Stimulated activated CD4-positive, alpha-beta T cell treated with anti-CD3 and anti-CD28 coated beads, Interleukin-12 subunit alpha, Interleukin-12 subunit beta, amount 100 ng/mL, for 48 hours (primary cell): ENCODE measurements around the gene TPST1.
"Not testable (repeated sequence)": the region's sequence is repeated elsewhere in the genome, so short reads cannot be mapped to it uniquely, and the experiment has no call there.

ENCODE experiments used
- DNase-seq, 3 donors: peaks; one replicate each; pipeline ENCODE4 v3.0.0-alpha.2; 2020; ENCODE audit warnings: low read depth in 2 of 3, low spot score in 1 of 3

The TPST1 gene

GRCh38 chr7:66324985-66325384, 119.9 kb downstream of the TPST1 start:
- DNase-seq = not testable (repeated sequence)

GRCh38 chr7:66326501-66327215, 121.5 kb downstream of the TPST1 start:
- no peak for DNase-seq

GRCh38 chr7:66330961-66331360, 125.8 kb downstream of the TPST1 start:
- DNase-seq = no peak

- DNase-seq = no peak
Measured at GRCh38 chr7:66331883-66332282, 126.7 kb downstream of the TPST1 start.

- DNase-seq = no peak
Measured at GRCh38 chr7:66333443-66333842, 128.3 kb downstream of the TPST1 start.

GRCh38 chr7:66335318-66335717, 130.2 kb downstream of the TPST1 start:
- no peak for DNase-seq

GRCh38 chr7:66336760-66337159, 131.6 kb downstream of the TPST1 start:
- no peak for DNase-seq

- no peak for DNase-seq
Measured at GRCh38 chr7:66339141-66339540, 134.0 kb downstream of the TPST1 start.

- DNase-seq = no peak
Measured at GRCh38 chr7:66344166-66344565, 139.0 kb downstream of the TPST1 start.

GRCh38 chr7:66348531-66348930, 143.4 kb downstream of the TPST1 start:
- no peak for DNase-seq

- no peak for DNase-seq
Measured at GRCh38 chr7:66348959-66349358, 143.8 kb downstream of the TPST1 start.

- DNase-seq = no peak
Measured at GRCh38 chr7:66352071-66352470, 146.9 kb downstream of the TPST1 start.

GRCh38 chr7:66353547-66353946, 148.4 kb downstream of the TPST1 start:
- DNase-seq = no peak

- no peak for DNase-seq
Measured at GRCh38 chr7:66355756-66356155, 150.6 kb downstream of the TPST1 start.

GRCh38 chr7:66356277-66356721, 151.2 kb downstream of the TPST1 start:
- no peak for DNase-seq

GRCh38 chr7:66357087-66357486, 152.0 kb downstream of the TPST1 start:
- DNase-seq = no peak

GRCh38 chr7:66359656-66360211, 154.6 kb downstream of the TPST1 start:
- no peak for DNase-seq

GRCh38 chr7:66362136-66362535, 157.0 kb downstream of the TPST1 start:
- no peak for DNase-seq

- no peak for DNase-seq
Measured at GRCh38 chr7:66363635-66364034, 158.5 kb downstream of the TPST1 start.

GRCh38 chr7:66365031-66365430, 159.9 kb downstream of the TPST1 start:
- not testable (repeated sequence) for DNase-seq

- no peak for DNase-seq
Measured at GRCh38 chr7:66371096-66371824, 166.1 kb downstream of the TPST1 start.

- not testable (repeated sequence) for DNase-seq
Measured at GRCh38 chr7:66374141-66374840, 169.2 kb downstream of the TPST1 start.
